Gastrocnemius medialis (tissue), 4 donors: ENCODE results near the gene ADARB1.

ENCODE experiments used
- POLR2A ChIP-seq, 2 donors: fragments of 450-650 bp; IDR thresholded peaks; one replicate each; pipeline ENCODE4 v1.6.1; 2017; ENCODE audit warnings: antibody characterized with exemption in 2 of 2, mild to moderate bottlenecking in 2 of 2, moderate library complexity in 2 of 2
- TF ChIP-seq, protein P1 (sequence below), 5 experiments: fragments of 450-650 bp in 3 of 5; fragments of 200-600 bp in 2 of 5; sonication (generic) in 2 of 5; IDR thresholded peaks in 4 of 5; conservative IDR thresholded peaks in 1 of 5; 1 replicate in 4 of 5; 2 replicates in 1 of 5; pipeline ENCODE4 v1.5.1; 2016 to 2019; ENCODE audit warnings: antibody characterized with exemption in 5 of 5, mild to moderate bottlenecking in 3 of 5, moderate library complexity in 3 of 5

DNA sequence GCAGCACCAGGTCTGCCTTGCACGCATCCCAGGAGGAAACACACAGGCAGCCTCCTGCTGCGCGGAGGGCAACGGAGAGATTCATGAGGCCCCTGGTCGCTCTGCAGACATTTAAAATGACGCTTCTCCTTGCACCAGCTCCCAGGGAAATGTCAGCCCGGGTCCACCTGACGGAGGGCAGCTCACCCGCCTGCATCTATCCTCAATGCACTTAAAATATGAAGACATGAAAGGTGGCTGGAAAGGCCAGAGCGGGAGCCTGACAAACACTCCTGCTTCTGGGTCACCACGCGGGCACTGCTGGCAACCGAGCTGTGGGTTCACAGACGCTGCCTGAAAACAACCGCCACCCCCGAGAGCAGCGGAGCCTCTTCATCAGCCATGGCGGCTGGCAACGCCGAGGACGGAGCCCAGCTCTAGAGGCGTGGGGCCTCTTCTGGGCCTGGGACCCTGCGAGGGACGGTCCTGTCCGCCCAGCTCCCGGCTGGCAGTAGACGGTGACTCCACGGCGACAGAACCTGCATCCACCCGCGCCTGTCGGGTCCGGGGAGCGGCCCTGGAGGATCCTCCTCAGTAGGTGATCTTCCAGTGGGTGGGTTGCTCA, 190.6 kb downstream of the ADARB1 start:
- TF ChIP-seq, protein P1, sequence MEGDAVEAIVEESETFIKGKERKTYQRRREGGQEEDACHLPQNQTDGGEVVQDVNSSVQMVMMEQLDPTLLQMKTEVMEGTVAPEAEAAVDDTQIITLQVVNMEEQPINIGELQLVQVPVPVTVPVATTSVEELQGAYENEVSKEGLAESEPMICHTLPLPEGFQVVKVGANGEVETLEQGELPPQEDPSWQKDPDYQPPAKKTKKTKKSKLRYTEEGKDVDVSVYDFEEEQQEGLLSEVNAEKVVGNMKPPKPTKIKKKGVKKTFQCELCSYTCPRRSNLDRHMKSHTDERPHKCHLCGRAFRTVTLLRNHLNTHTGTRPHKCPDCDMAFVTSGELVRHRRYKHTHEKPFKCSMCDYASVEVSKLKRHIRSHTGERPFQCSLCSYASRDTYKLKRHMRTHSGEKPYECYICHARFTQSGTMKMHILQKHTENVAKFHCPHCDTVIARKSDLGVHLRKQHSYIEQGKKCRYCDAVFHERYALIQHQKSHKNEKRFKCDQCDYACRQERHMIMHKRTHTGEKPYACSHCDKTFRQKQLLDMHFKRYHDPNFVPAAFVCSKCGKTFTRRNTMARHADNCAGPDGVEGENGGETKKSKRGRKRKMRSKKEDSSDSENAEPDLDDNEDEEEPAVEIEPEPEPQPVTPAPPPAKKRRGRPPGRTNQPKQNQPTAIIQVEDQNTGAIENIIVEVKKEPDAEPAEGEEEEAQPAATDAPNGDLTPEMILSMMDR (IDR thresholded peaks at IDR 0.05 in 4 of 5, conservative IDR thresholded peaks at IDR 0.05 in 1 of 5) = no peak
- TF ChIP-seq POLR2A (IDR thresholded peaks at IDR 0.05) = no peak
